K562 (cell line): ENCODE results near the gene TMBIM4.

Experiments used
- CBX8 ChIP-seq: fragments of 200-600 bp; sonication (generic); IDR thresholded peaks from 2 replicates; pipeline ENCODE4 v1.6.1; 2012; ENCODE audit warnings: borderline replicate concordance, mixed run types, low read depth, mild to moderate bottlenecking, moderate library complexity, mixed read lengths, low read length, control low read depth, inconsistent platforms; ENCODE audit not compliant: poor library complexity, severe bottlenecking; ENCODE audit errors: extremely low read depth
- CTCF ChIP-seq, 3 experiments: IDR thresholded peaks in 2 of 3; conservative IDR thresholded peaks in 1 of 3; 2 replicates each; pipeline ENCODE4 v1.5.1; 2011 to 2012; ENCODE audit warnings: low read length in 3 of 3, mild to moderate bottlenecking in 3 of 3, control low read depth in 2 of 3, improper control_type of control experiment in 1 of 3, inconsistent platforms in 1 of 3, low read depth in 1 of 3, mixed read lengths in 1 of 3, moderate library complexity in 1 of 3; ENCODE audit not compliant: insufficient read depth in 2 of 3
- EP300 ChIP-seq: IDR thresholded peaks from 2 replicates; pipeline ENCODE4 v1.6.1; 2012; ENCODE audit warnings: low read length, improper control_type of control experiment
- ETS2 ChIP-seq: IDR thresholded peaks from 2 replicates; pipeline ENCODE4 v1.6.1; 2016; ENCODE audit warnings: borderline replicate concordance, missing genetic modification characterization, mild to moderate bottlenecking, moderate library complexity, missing compliant biosample characterization; ENCODE audit not compliant: poor library complexity, severe bottlenecking
- EZH2 ChIP-seq: IDR thresholded peaks from 2 replicates; pipeline ENCODE4 v1.6.1; 2012; ENCODE audit warnings: low read depth, mild to moderate bottlenecking, inconsistent platforms, low read length, borderline replicate concordance
- JUN ChIP-seq, 2 experiments: sonication (generic) in 1 of 2; formaldehyde crosslinking in 1 of 2; IDR thresholded peaks; 2 replicates each; pipeline versions ENCODE4 v1.6.1 to v1.8.0; 2012 to 2022; ENCODE audit warnings: borderline replicate concordance in 2 of 2, mild to moderate bottlenecking in 2 of 2, improper control_type of control experiment in 1 of 2, low read depth in 1 of 2, low read length in 1 of 2, missing genetic modification reagents in 1 of 2
- SP2 ChIP-seq: IDR thresholded peaks from 2 replicates; pipeline ENCODE4 v1.6.1; 2011; ENCODE audit warnings: mild to moderate bottlenecking, low read depth, low read length, moderate library complexity; ENCODE audit not compliant: poor library complexity, severe bottlenecking; ENCODE audit errors: extremely low read depth
- TCF15 ChIP-seq: fragments of 250-450 bp; sonication (Bioruptor Pico); IDR thresholded peaks from 2 replicates; pipeline ENCODE4 v1.8.0; 2022; ENCODE audit warnings: moderate library complexity, mild to moderate bottlenecking, inconsistent platforms
- ZSCAN29 ChIP-seq: fragments of 450-650 bp; IDR thresholded peaks from 2 replicates; pipeline ENCODE4 v1.6.1; 2017

GRCh38 chr12:66137937-66138336 lies 31.9 kb downstream of the TMBIM4 start:
- TF ChIP-seq CBX8, result no peak
- no peak for TF ChIP-seq ZSCAN29
- no peak for TF ChIP-seq CTCF (IDR thresholded peaks at IDR 0.05 in 2 of 3, conservative IDR thresholded peaks at IDR 0.05 in 1 of 3; ENCODE audit: insufficient read depth in 2 of 3, low read depth in 1 of 3, low read length in 3 of 3)
- TF ChIP-seq EZH2, result no peak
- TF ChIP-seq EP300, result no peak
- no peak for TF ChIP-seq SP2
- no peak for TF ChIP-seq TCF15
- TF ChIP-seq ETS2, result no peak
- no peak for TF ChIP-seq JUN (IDR thresholded peaks at IDR 0.05; ENCODE audit: borderline replicate concordance, low read depth, low read length)
- TF ChIP-seq JUN (CRISPR knock-in tag; IDR thresholded peaks at IDR 0.05; ENCODE audit: borderline replicate concordance), result no peak
